Upper lobe of right lung (tissue), 1 donor: ENCODE measurements around the gene ZBTB45. TPM values are rescaled to one million over a fixed set of nuclear protein-coding genes. Genes with fewer than 3 reads are reported as not detected.
"Not testable (repeated sequence)": the region's sequence is repeated elsewhere in the genome, so short reads cannot be mapped to it uniquely, and the experiment has no call there.

Experiments used
- ATAC-seq: fragments of 200-7000 bp; cut with Tn5 transposase; one replicate; pipeline ENCODE4 v1.9.1; 2020; ENCODE audit warnings: mild to moderate bottlenecking, moderate library complexity
- DNase-seq: peaks from one replicate; pipeline ENCODE4 v3.0.0-alpha.2; 2020
- H3K27ac ChIP-seq: fragments of 200-600 bp; one replicate; pipeline ENCODE4 v1.8.0; 2022
- H3K27me3 ChIP-seq: fragments of 200-600 bp; one replicate; pipeline ENCODE4 v1.8.0; 2022; ENCODE audit warnings: mild to moderate bottlenecking
- H3K36me3 ChIP-seq: fragments of 200-600 bp; one replicate; pipeline ENCODE4 v1.8.0; 2022
- H3K4me1 ChIP-seq: fragments of 200-600 bp; one replicate; pipeline ENCODE4 v1.8.0; 2022
- H3K4me3 ChIP-seq: fragments of 200-600 bp; one replicate; pipeline ENCODE4 v1.8.0; 2022; ENCODE audit warnings: mild to moderate bottlenecking
- H3K9me3 ChIP-seq: fragments of 200-600 bp; one replicate; pipeline ENCODE4 v1.8.0; 2022
- CTCF ChIP-seq: fragments of 200-600 bp; IDR thresholded peaks from one replicate; pipeline ENCODE4 v1.8.0; 2022; ENCODE audit warnings: antibody characterized with exemption
- intact Hi-C: fragments of 100-400 bp; cut with DNase I; formaldehyde crosslinking; loops from one replicate; pipeline ENCODE4 v1.11.0; 2022
- total RNA-seq: library from RNA; stranded (reverse); fragmentation: NEBNext Ultra II Directional; extraction: Animal tissue kit (Norgen Biotek cat#: 25700); gene quantifications from one replicate; pipeline ENCODE4 v1.2.1, GENCODE V29; 2021
- donor health status: DM: no; HTN: yes; CAD: no; lungs with severe emphysema.

Gene ZBTB45
- total RNA-seq, 1 donor from 2014 or later, result 14.1 TPM

- Histone ChIP-seq H3K36me3 (no peaks in the 10 kb centered on the region), H3K27ac (no peak overlapping the region), H3K9me3 (no peaks in the 10 kb centered on the region), H3K27me3 (no peaks in the 10 kb centered on the region), H3K4me3 (no peak overlapping the region), H3K4me1 (peaks cover 15% of the 10 kb centered on the region)
- DNase-seq, result no peak
- intact Hi-C loops, result no loop called here
- TF ChIP-seq CTCF, result no peak
- no peak for ATAC-seq
These were observed 21.9 kb downstream of the ZBTB45 start for GRCh38 chr19:58497634-58498170.

DNA sequence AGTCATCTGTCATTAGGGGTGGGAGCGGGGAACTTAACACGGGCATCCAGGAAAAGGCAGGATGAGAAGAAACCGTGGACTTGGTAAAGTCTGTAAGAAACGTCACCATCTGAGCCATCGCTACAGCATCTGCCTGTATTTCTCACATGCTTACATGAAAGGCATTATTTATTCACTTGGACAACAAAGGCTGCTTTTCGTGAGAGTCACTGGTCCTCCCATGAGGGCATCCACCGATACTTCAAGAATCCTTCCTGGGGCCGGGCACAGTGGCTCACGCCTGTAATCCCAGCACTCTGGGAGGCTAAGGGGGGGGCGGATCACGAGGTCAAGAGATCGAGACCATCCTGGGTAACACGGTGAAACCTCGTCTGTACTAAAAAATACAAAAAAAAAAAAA lies 27.3 kb downstream of the ZBTB45 start:
- Histone ChIP-seq H3K4me3 (no peak overlapping the region), H3K4me1 (no peaks in the 10 kb centered on the region), H3K9me3 (no peaks in the 10 kb centered on the region), H3K27me3 (no peaks in the 10 kb centered on the region), H3K36me3 (no peaks in the 10 kb centered on the region), H3K27ac (no peak overlapping the region)
- ATAC-seq (no peak), DNase-seq (no peak)
- TF ChIP-seq CTCF, result no peak
- intact Hi-C loops, result no loop called here

GRCh38 chr19:58491393-58491792 lies 28.2 kb downstream of the ZBTB45 start:
- TF ChIP-seq CTCF, result no peak
- no peak for ATAC-seq
- no peak overlapping the region for H3K27ac ChIP-seq
- H3K36me3 ChIP-seq, result no peaks in the 10 kb centered on the region
- no peaks in the 10 kb centered on the region for H3K27me3 ChIP-seq
- H3K4me3 ChIP-seq, result no peak overlapping the region
- H3K4me1 ChIP-seq, result no peaks in the 10 kb centered on the region
- no peaks in the 10 kb centered on the region for H3K9me3 ChIP-seq
- no peak for DNase-seq
- intact Hi-C loops, result no loop called here

DNA sequence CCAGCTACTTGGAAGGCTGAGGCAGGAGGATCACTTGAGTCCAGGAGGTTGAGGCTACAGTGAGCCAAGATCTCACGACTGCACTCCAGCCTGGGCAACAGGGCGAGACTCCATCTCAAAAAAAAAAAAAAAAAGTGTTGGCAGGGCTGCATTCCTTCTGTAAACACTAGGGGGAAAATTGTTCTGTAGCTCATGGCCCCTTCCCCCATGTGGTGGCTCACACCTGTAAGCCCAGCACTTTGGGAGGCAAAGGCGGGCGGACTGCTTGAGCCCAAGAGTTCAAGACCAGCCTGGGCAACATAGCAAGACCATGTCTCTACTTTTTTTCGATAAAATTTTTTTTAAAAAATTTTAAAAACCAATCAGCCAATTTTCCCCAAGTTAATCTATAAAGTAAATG lies 35.3 kb downstream of the ZBTB45 start:
- H3K9me3 ChIP-seq, intact Hi-C loops, DNase-seq, H3K4me3 ChIP-seq, ATAC-seq, H3K4me1 ChIP-seq, H3K27me3 ChIP-seq, H3K27ac ChIP-seq: not testable (repeated sequence)
- H3K36me3 ChIP-seq, result peaks cover 10% of the 10 kb centered on the region

DNA sequence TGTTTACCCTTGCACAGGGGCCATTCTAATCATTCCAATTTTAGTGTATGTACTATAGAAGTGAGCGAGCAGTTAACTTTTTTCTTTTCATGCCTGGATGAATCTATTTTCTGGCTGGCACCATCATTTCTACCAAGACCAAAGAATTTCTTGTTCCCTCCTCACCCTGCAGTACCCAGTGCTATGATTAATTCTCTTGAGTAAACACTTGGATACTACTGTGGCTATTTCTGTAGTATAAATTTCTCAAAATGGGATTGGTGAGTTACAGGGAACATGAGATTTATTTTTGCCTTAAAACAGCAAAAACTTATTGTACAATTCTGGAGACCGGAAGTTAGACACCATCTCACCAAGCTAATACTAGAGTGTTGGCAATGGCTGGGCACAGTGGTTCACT lies 35.8 kb downstream of the ZBTB45 start:
- Histone ChIP-seq H3K4me3 (no peak overlapping the region), H3K36me3 (peaks cover 13% of the 10 kb centered on the region), H3K9me3 (no peaks in the 10 kb centered on the region), H3K27me3 (no peaks in the 10 kb centered on the region), H3K27ac (no peak overlapping the region), H3K4me1 (no peaks in the 10 kb centered on the region)
- no peak for DNase-seq
- no peak for ATAC-seq
- TF ChIP-seq CTCF, result no peak
- intact Hi-C loops, result no loop called here

- H3K9me3 ChIP-seq, result no peaks in the 10 kb centered on the region
- ATAC-seq, result no peak
- no peak for TF ChIP-seq CTCF
- intact Hi-C loops, result no loop called here
- no peaks in the 10 kb centered on the region for H3K27me3 ChIP-seq
- H3K27ac ChIP-seq, result no peak overlapping the region
- H3K36me3 ChIP-seq, result peaks cover 14% of the 10 kb centered on the region
- no peak for DNase-seq
- no peak overlapping the region for H3K4me3 ChIP-seq
- no peaks in the 10 kb centered on the region for H3K4me1 ChIP-seq
These were observed 37.2 kb downstream of the ZBTB45 start for GRCh38 chr19:58482372-58482771.
